ENCODE data around the gene P4HA3.

The P4HA3 gene

DNA sequence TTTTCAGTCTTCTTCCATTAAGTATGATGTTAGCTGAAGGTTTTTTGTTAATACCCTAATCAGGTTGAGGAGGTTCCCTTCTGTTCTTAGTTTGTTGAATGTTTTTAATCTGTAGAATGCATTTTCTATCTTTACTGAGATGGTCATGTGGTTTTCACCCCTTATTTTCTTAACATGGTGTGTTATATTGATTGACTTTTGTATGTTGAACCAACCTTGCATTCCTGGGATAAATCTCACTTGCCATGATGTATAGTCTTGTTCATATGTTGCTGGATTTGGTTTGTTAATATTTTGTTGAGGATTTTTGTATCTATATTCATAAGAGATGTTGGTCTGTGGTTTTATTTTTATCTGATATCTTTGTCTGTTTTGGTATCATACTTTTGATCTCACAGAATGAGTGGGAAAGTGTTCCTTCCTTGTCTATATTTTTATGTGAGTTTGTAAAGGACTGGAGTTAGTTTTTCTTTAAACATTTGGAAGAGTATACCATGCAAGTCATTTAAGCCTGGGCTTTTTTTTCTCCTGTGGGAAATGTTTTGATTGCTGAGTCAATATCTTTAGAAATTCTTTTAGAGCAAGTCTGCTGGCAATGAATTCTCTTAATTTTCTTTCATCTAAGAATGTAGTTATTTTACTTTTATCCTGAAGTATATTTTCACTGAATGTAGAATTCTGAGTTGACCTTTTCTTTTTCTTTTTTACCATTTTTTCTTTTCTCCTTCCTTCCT lies 5.5 kb upstream of the P4HA3 start:
- DNase-seq, result no peak

DNA sequence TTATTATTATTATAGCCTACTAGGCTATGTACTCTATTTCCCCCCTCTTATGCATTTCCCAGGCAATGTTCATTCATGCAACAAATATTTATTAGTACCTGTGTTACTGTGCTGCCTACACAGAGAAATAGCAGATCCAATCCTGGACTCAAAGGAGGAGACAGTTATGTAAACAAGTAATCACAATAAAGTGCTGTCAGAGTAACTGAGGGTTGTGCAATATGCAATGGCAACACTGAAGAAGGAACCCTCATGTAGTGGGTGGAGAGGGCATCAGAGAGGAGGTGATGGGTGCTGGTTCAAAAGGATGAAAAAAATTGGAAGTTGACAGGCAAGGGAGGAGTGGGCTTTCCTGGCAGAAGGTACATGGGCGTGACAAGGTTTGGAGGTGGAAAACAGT lies 886 bp upstream of the P4HA3 start:
- DNase-seq, result no peak

DNA sequence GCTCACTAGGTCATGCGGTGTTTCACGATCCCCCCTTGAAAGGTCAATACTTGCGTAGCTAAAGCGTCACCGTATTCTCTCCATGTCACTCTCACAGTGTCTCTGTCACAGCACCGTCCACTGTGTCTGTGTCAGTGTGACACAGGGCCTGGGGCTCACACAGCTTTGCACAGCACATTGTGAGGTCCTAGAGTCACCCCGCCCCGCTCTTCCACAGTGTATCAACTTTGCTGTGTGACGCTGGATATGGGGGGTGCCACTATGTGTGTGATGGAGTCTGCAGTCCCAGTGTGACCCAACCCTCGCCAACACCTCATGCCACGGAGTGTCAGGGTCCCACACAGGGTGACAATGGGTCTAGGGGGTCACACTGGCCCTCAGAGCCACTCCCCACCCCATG lies 583 bp downstream of the P4HA3 start:
- DNase-seq, result no peak

DNA sequence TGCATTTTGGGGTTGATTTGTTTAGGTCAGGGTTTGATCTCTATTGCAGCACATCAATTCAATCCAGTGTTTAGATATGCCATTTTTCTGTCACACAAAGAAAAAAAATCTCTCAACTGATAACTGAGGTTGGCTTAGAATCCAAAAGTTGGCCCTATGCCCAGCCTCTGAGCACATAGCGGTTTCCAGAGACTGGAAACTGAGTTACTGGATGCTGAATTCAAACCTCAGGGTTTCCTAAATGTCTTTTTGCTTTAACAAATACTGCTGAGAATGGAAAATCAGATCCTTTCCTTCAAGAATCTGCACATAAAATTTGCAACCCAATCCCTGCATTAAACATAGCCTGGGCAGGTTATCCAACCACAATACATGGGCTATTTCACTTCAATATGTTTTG lies 4.0 kb downstream of the P4HA3 start:
- no peak for DNase-seq

DNA sequence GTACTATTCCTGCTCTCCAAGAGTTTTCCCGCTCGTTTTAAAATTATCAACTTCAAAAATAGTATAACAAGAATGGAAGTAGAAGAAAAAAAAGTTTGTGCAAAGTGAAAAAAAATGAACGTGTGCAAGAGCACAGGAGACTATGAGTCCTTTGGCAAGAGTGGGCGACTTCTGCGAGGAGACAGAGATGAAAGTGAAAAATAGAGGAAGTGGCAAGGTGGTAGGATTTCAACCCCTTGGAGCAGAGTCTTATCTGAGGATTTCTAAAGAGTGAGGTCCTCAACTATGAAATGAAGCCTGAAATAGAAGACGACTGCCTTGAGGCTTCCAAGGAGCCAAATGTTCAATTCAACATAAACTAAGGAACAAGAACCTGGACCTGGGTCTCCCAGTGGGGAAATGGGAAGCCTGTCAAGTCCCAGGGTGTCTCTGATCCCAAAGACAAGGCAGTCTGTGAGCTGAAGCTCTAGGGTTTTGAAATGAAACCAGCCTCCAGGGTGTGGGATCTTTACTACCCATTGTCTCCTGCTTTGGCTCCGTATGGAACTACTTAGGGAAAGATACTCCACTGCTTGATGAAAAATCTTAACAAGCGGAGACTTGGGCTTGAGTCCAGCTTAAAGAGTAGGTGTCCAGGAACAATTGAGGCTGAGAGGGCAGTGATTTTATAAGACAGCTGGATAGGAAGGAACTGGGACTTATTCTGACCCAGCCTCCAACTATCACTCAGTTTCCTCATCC lies 4.8 kb downstream of the P4HA3 start:
- no peak for DNase-seq

DNA sequence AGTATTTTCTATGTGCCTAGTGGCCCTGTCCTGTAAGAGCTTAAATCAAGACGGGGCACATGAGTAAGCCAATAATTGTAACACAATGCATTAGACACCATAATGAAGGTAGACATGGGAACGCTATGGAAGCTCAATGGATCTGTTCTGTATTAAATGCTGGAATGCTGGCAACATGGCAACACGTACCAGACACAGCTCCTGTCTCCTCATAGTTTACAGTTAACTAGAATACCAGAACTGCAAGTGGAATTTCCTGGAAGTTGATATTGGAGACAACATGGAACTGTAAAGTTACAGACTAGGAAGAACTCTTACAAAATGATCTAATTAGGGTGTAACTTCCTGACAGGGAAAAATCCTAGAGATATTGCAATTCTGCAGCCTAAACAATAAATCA lies 12.4 kb downstream of the P4HA3 start:
- no peak for DNase-seq

DNA sequence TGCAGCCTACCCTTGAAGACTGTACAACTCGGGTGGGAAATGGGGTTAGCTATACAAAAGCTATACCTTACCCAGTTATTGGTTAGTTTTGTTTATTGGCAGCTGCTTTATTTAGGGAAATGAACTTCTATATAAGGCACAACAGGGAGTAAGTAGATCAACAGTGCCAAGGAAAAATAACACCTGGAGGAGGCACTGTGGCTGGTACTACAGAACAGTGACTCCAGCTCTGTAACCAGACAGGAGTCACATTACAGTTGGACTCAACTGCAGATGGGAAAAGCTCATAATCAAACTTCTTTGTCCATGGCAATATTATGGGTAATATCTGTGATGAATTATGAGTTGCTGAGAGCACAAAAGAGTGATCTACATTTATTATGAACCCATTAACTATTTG lies 14.0 kb downstream of the P4HA3 start:
- DNase-seq, result no peak

DNA sequence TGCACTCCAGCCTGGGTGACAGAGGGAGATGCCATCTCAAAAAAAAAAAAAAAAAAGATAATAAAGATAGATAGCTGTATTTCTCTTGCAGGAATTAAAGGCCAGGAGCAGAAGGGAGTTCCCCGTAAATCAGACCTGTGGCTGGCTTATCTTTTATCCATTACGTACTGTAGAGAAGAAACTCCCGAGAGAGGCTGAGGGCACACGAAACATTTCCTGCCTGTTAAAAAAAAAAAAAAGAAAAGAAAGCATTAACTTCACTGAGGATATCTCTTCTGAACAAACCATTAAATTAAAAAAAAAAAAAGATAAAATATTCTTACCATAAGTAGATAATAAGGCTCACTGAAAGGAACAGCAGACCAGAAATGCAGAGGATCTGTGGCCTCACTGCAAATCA lies 22.5 kb downstream of the P4HA3 start:
- no peak for DNase-seq

DNA sequence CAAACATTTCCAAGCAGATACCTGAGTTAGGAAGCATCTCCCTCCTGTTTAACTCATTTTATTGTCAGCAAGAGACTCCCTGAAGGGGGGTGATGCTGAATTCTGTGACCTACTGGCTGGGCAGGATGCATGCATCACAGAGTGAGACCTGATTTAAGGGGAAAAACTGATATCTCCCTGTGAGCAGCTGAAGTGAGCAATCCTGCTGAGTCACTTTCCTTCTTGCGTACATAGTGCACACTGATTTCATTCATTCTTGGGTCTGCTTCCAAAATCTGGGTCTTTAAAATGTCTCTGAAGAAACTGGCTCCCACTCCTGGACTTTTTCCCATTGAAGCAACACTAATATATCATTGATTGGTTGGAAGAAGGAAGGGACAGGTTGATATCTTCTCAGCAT lies 23.3 kb downstream of the P4HA3 start:
- no peak for DNase-seq

DNA sequence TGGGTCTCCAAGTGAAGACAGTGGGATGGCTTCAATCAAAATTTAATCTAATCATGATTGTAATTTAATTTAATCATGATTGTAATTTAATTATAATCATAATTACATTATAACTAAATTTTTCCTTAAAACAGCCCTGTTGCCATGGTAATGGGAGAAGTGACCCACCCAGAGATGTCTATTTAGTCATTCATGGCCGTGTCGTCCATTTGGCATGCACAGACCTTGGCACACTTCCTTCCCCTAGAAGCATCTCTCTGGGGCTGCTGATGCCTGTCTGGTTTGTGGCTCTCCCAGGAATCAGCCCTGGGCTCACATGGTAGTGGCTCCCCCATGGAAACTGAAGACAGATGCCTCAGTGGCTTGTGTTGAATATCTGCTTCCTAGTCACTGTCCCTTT lies 27.0 kb downstream of the P4HA3 start:
- no peak for DNase-seq

DNA sequence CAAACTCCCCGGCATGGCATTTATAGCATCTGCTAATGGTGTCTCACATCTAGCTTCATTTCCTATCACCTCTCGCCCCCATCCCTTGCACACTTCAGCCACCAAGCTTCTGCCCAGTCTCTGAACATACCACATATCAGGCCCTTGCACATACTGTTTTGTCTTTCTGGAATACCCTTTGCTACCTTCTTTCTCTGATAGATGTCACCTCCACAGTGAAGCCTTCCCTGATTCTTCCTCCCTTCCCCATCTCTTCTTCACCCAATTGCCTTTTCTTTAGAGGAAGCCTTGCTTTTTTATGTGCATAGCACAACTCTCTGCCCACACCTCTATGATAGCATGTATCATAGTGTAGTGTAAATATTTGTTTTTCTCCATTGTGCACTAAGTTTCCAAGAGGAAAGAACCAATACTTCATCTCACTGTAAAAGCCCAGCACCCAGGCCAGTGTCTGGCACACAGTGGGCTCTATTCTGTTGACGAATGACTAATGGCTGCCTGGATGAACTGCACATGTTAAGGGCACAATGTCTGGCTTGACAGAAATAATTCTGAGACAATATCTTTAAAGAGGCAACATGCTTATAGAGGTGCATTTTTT lies 27.8 kb downstream of the P4HA3 start:
- no peak for DNase-seq

DNA sequence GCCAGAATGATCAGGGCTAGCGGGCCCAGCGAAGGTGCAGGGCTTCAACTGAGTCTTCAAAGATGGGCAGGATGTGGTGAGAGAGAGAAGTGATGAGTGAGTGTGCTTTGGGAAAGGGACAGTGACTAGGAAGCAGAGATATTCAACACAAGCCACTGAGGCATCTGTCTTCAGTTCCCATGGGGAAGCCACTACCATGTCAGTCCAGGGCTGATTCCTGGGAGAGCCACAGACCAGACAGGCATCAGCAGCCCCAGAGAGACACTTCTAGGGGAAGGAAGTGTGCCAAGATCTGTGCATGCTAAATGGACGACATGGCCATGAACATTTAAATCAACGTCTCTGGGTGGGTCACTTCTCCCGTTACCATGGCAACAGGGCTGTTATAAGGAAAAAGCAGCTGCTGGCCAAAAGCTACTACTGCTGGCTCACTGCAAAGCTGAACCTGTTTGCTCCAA lies 28.5 kb downstream of the P4HA3 start:
- no peak for DNase-seq

DNA sequence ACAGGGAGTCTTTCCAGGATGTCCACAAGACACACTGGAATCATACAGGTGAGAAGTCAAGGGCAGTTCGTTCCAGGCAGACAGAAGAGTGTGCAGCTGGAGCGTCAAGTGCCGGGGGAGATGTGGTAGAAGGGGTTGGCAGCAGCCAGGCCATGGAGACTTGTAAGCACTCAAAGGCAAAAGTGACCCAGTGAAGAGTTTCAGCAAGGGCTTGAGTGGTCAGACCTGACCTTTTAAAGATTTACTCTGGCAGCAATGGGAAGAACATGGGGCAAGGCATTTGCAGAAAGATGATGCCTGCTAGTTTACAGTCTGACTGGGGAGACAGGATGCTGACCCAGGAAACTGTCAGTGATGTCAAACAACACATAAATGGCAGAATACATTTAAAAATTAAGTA lies 29.0 kb downstream of the P4HA3 start:
- no peak for DNase-seq

DNA sequence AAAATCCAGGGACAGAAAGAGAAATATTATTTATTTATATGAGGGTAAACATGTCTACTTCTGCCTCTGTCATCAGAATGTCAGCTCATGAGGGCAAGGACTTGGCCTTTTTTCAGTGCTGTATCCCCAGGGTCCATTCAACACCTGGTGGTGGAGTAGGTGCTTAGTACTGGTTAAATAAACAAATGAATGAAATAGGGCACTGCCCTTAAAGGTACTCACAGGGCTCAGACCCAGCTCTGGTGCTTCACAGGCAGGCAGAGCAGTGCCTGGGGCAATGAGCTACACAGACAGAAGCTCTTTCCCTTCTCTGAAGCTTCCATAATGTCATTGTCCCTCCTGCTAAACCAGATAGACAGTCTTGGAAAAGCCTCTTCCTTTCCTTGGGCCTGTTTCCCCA lies 30.9 kb downstream of the P4HA3 start:
- DNase-seq, result no peak

DNA sequence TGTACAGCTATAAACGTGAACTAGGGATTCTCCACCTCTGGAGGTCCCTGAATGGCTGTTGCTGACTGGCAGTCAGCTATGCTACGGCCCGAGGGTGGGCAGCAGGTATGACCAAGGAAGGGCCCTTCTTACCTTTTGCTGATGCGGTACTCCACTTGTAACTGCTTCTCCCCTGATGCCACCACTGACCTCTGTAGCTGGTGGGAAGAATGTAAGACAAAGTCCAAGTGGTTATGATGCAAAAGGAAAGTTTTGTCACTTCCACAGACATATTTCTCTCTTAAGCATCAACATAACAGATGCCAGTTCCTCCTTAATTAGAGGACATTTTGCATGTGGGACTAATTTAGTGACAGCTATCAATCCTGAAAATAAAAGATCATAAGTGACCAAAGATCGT lies 32.2 kb downstream of the P4HA3 start:
- DNase-seq, result no peak

DNA sequence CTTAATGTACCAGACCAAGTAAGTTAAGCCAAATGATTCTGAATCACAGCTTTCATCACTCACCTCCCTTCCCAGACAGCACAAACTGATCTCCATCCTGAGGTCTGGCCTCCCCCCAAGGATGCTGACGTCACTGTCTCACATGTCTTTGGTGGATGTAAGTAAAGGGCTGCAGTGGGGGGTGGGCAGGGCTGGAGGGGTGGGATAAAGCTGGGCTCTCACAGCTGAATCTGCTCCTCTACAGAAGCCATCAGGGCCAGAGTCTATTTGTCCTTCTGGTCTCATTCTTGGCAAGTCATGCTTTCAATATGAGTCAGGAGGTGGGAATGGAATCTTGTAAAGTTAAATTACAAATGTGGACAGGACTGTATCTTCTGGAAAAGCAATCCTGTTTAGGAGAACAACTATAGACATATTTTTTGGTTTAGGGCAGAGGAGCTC lies 32.7 kb downstream of the P4HA3 start:
- no peak for DNase-seq

DNA sequence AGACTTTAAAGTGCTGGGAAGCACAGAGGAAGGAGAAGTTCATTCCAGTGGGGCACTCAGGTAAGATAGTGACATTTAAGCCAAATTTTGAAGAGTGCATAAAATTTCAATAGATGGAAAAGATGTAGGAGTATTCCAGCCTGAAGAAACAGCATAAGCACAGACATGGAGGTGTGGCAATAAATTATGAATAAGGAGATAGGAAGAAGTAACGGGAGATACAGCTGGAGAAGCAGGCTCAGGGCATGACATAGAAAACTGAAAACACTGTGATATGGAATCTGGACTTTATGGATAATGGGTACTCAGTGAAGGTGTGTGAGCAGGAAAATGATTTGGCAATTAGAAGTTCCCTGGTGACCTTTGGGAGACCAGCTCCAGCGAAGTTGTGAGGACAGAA lies 33.3 kb downstream of the P4HA3 start:
- no peak for DNase-seq

DNA sequence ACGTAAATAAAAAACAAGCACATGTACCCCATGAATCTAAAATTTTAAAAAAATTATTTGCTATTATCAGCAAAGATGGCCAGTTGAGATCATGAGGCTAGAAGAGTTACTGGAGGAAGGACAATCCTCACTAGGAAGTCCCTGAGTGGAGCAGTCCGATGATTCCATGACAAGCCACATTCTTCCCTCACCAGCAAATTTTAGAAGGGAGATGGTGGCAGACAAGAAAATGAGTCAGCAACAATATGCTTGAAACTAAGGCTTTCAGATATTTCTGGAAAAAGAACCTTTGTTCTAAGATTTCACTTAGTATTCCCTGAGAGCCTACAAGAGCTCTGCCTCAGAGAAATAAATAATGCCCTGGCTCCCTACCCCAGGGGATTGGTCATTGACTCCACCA lies 34.9 kb downstream of the P4HA3 start:
- DNase-seq, result no peak

DNA sequence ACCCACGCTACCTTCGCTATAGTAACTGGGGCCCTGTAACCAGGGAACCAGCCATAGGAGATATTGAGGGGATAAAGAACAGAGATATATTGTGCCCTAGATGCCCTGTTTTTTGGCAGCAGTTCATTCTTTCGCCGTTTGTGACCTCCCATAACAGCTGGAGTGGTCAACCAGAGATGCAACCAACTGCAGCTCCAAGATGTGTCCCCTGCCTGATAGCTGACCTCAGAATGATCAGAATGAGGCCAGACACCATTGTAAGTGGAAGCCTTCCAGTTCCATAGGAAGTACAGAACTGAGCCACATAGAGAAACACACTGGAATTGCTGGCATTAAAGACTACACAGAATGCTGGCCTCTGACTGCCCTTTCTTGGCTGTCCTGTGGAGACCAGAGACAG lies 39.2 kb downstream of the P4HA3 start:
- no peak for DNase-seq

DNA sequence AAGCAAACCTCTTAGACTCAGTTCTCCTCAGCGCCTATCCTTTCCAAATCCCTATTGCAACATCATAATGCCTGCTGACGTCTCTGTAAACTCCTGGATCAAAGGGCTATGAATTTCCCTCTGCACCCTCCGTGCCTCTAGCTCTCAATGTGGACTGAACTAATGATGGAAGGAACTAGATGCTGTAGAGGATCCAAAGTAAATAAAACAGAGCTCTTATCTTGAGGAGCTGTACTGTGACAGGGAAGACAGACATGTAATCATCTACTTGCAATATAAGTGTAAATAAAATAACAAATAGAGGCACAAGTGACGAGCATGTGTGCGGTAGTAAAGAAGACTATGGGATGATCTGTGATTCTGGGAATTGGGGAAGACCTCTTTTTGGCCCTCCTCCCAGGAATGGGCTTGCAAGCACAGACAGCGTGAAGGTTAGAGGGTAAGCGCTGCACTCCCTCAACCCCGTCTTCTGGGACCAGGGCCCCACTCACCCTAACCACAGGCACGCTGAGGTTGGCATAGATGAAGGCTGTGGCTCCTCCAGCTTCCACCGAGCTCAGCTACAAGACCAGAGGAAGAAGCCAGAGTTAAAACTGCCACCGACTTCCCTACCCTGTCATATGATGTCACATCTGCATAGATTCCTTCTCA lies 42.2 kb downstream of the P4HA3 start:
- no peak for DNase-seq

DNA sequence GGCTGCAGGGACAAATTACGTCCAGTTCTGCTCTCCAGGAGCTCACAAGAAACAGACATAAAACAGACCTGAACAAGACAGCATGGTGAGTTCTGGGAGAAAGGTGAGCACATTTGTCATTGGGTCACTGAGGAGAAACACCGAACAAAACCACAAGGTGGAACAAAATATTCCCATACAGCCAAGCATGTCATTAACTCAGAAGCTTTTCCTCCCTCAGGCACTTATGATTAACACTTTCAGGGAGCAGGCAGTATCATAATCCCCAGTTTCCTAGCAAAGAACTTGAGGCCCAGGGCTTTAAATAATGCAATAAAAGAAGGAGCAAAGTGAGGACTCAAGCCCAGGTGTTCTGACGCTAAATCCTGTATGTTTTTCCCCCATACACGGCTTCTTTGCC lies 43.0 kb downstream of the P4HA3 start:
- DNase-seq, result no peak

DNA sequence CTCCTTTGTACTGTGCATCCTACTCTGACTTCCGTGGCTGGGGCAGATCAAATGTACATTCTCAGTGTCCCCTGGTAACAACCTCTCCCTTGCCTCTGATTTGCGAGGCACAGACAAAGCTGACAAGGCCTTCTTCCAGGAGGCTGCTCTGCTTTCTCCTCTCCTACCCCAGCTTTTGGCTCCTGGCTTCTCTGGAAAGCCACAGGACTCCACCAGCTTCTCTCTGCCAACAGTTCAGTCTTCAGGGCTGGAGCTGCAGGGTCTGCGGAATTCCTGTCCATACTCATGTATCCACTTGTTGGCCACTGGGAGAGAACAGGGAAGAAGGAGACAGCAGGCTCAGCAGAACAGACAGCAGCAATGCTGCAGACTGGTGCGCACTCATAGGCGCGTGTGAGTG lies 44.4 kb downstream of the P4HA3 start:
- no peak for DNase-seq

DNA sequence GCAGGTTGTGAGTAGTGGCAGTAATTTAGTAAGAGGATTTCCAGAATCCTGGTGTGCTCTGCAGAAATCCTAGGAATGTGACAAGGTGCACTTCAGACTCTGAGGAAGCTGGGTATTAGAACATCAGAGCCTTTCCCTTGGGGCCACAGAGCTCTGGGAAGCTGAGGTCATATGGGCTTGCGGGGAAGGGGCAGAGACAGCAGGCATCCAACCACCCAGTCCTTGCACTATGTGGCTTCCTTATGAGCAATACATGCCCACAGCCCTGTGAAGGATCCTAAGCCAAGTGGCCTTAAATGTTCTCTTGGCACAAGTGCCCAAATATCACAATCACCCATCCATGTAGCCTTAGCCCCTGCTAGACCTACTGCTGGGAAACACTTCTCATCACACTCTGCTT lies 46.2 kb downstream of the P4HA3 start:
- no peak for DNase-seq

DNA sequence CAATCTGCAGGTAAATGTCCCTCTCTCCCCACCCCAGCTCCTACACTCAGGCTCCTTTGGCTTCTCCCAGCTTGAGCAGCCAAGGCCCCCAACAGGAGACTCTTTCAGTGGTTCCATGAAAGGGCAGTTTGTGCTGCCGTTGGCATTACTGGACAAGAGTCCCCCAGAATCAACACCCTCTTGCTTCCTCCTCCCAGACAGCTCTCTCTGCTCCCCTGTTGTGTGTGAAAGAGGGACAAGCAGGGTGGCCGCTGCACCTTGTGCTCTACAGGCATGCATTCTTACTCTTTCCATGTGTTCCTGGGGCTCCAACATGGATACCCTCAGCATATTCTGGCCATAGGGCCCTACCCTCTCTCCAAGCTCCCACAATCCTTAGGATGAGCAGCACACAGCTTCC lies 48.7 kb downstream of the P4HA3 start:
- no peak for DNase-seq

All from NCI-H1417 treated with DMSO at 0.1 percent for 48 hours (cell line).